DND-41 (cell line): ENCODE data around the gene LETM1.

Source experiments
- ATAC-seq: fragments of 200-7000 bp; cut with Tn5 transposase; 3 replicates; pipeline ENCODE4 v1.9.1; 2021; ENCODE audit warnings: low read depth; ENCODE audit not compliant: insufficient read depth
- DNase-seq: peaks from one replicate; pipeline ENCODE4 v3.0.0-alpha.2; 2020
- H2AFZ ChIP-seq: 2 replicates; pipeline ENCODE4 v1.6.0; 2012; ENCODE audit warnings: low read depth, low read length
- H3K27ac ChIP-seq: 2 replicates; pipeline ENCODE4 v1.5.1; 2012; ENCODE audit warnings: low read length, inconsistent platforms
- H3K27me3 ChIP-seq: fragments of 200-600 bp; sonication (generic); 2 replicates; pipeline ENCODE4 v1.6.0; 2012; ENCODE audit warnings: low read length, mild to moderate bottlenecking, inconsistent platforms; ENCODE audit not compliant: insufficient read depth, poor library complexity
- H3K36me3 ChIP-seq: 2 replicates; pipeline ENCODE4 v1.5.1; 2012; ENCODE audit warnings: low read length, inconsistent platforms; ENCODE audit not compliant: insufficient read depth
- H3K4me1 ChIP-seq: 2 replicates; pipeline ENCODE4 v1.5.1; 2012; ENCODE audit warnings: mild to moderate bottlenecking, low read length; ENCODE audit not compliant: insufficient read depth
- H3K4me2 ChIP-seq: 2 replicates; pipeline ENCODE4 v1.6.0; 2012; ENCODE audit warnings: mild to moderate bottlenecking, moderate library complexity, low read length, inconsistent platforms; ENCODE audit not compliant: insufficient read depth
- H3K4me3 ChIP-seq, 2 experiments: fragments of 200-600 bp in 1 of 2; shearing (Covaris generic) in 1 of 2; 2 replicates each; pipeline ENCODE4 v1.5.1; 2012 to 2016; ENCODE audit warnings: inconsistent platforms in 2 of 2, low read length in 2 of 2, mild to moderate bottlenecking in 2 of 2, low read depth in 1 of 2, moderate library complexity in 1 of 2
- H3K79me2 ChIP-seq: 2 replicates; pipeline ENCODE4 v1.6.0; 2012; ENCODE audit warnings: low read length, inconsistent platforms; ENCODE audit not compliant: insufficient read depth
- H3K9ac ChIP-seq: 2 replicates; pipeline ENCODE4 v1.6.0; 2012; ENCODE audit warnings: low read depth, mild to moderate bottlenecking, inconsistent platforms, low read length, moderate library complexity
- H3K9me3 ChIP-seq: 2 replicates; pipeline ENCODE4 v1.5.1; 2012; ENCODE audit warnings: low read length, moderate library complexity, mild to moderate bottlenecking, inconsistent platforms; ENCODE audit not compliant: insufficient read depth, severe bottlenecking
- H4K20me1 ChIP-seq: 2 replicates; pipeline ENCODE4 v1.6.0; 2012; ENCODE audit warnings: low read length; ENCODE audit not compliant: insufficient read depth
- EZH2 ChIP-seq: IDR thresholded peaks from 3 replicates; pipeline ENCODE4 v1.6.1; 2012; ENCODE audit warnings: borderline replicate concordance, low read depth, mild to moderate bottlenecking, moderate library complexity, low read length, inconsistent platforms; ENCODE audit not compliant: severe bottlenecking
- TF ChIP-seq, protein P1 (sequence below): IDR thresholded peaks from 2 replicates; pipeline ENCODE4 v1.5.1; 2012; ENCODE audit warnings: borderline replicate concordance, low read length, moderate library complexity, mild to moderate bottlenecking; ENCODE audit not compliant: poor library complexity, severe bottlenecking; ENCODE audit errors: extremely low read depth

LETM1 gene

DNA sequence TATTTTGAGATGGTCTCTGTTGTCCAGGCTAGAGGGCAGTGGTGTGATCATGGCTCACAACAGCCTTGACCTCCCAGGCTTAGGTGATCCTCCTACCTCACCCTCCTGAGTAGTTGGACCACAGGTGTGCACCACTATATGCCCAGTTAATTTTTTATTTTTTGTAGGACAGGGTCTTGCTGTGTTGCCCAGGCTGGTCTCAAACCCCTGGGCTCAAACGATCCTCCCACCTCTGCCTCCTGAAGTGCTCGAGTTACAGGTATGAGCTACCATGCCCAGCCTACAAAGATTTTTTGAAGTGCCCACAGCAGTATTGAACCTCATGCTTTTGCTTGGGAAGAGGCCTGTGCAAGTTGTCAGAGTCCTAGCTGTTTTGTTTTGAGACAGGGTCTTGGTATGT lies 46.3 kb upstream of the LETM1 start:
- ATAC-seq (no peak), DNase-seq (no peak)
- Histone ChIP-seq H3K36me3 (peaks cover 88% of the 10 kb centered on the region), H3K4me2 (no peak overlapping the region), H3K79me2 (peaks cover 98% of the 10 kb centered on the region), H3K9me3 (no peaks in the 10 kb centered on the region), H2AFZ (no peak overlapping the region), H3K27ac (no peak overlapping the region), H4K20me1 (peaks cover 93% of the 10 kb centered on the region), H3K4me1 (no peaks in the 10 kb centered on the region), H3K4me3 (no peak overlapping the region), H3K27me3 (no peaks in the 10 kb centered on the region), H3K9ac (no peak overlapping the region)
- no peak for TF ChIP-seq EZH2
- TF ChIP-seq, protein P1, sequence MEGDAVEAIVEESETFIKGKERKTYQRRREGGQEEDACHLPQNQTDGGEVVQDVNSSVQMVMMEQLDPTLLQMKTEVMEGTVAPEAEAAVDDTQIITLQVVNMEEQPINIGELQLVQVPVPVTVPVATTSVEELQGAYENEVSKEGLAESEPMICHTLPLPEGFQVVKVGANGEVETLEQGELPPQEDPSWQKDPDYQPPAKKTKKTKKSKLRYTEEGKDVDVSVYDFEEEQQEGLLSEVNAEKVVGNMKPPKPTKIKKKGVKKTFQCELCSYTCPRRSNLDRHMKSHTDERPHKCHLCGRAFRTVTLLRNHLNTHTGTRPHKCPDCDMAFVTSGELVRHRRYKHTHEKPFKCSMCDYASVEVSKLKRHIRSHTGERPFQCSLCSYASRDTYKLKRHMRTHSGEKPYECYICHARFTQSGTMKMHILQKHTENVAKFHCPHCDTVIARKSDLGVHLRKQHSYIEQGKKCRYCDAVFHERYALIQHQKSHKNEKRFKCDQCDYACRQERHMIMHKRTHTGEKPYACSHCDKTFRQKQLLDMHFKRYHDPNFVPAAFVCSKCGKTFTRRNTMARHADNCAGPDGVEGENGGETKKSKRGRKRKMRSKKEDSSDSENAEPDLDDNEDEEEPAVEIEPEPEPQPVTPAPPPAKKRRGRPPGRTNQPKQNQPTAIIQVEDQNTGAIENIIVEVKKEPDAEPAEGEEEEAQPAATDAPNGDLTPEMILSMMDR: no peak

DNA sequence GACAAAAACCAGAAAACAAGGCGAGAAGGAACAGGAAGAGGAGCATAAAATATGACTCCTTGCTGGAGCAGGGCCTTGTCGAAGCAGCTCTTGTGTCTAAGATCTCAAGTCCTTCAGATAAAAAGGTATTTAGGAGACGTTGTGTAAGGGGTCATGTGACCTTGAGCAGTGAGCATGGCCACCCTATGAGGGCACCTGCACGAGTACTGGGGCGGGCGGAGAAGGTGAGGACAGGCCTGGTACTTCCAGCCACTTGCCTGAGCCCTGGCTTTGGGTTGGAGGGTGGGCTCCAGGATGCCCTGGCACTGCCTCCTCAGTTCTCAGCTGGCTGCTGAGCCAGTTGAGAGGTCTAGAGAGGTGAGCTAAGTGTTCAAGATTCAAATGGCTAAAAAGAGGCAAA lies 45.2 kb upstream of the LETM1 start:
- no peak overlapping the region for H3K4me3 ChIP-seq
- DNase-seq: no peak
- H4K20me1 ChIP-seq: peaks cover 93% of the 10 kb centered on the region
- no peak for ATAC-seq
- peaks cover 88% of the 10 kb centered on the region for H3K36me3 ChIP-seq
- H3K9me3 ChIP-seq: no peaks in the 10 kb centered on the region
- no peak overlapping the region for H3K4me2 ChIP-seq
- H3K9ac ChIP-seq: no peak overlapping the region
- H3K79me2 ChIP-seq: peaks cover 98% of the 10 kb centered on the region
- H3K4me1 ChIP-seq: peaks cover 3% of the 10 kb centered on the region; the same call in 1 of the 2 replicates
- no peak overlapping the region for H2AFZ ChIP-seq
- no peak overlapping the region for H3K27ac ChIP-seq
- H3K27me3 ChIP-seq: no peaks in the 10 kb centered on the region
- TF ChIP-seq EZH2: no peak

DNA sequence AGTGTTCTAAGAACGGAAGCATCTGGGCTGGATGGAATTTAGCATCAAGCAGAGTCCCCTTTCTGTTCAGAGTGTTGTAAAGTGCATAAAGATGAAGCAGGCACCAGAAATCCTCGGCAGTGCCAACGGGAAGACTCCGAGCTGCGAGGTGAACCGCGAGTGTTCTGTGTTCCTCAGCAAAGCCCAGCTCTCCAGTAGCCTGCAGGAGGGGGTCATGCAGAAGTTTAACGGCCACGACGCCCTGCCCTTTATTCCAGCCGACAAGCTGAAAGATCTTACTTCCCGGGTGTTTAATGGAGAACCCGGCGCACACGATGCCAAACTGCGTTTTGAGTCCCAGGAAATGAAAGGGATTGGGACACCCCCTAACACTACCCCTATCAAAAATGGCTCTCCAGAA lies 44.7 kb upstream of the LETM1 start:
- ATAC-seq (no peak), DNase-seq (no peak)
- Histone ChIP-seq H3K9me3 (no peaks in the 10 kb centered on the region), H3K4me2 (no peak overlapping the region), H3K9ac (no peak overlapping the region), H3K79me2 (peaks cover 98% of the 10 kb centered on the region), H3K36me3 (peaks cover 88% of the 10 kb centered on the region), H3K4me3 (no peak overlapping the region), H3K27me3 (no peaks in the 10 kb centered on the region), H3K4me1 (peaks cover 7% of the 10 kb centered on the region; the same call in 1 of the 2 replicates), H2AFZ (no peak overlapping the region), H3K27ac (no peak overlapping the region), H4K20me1 (peaks cover 93% of the 10 kb centered on the region)
- TF ChIP-seq, protein P1: no peak
- no peak for TF ChIP-seq EZH2

DNA sequence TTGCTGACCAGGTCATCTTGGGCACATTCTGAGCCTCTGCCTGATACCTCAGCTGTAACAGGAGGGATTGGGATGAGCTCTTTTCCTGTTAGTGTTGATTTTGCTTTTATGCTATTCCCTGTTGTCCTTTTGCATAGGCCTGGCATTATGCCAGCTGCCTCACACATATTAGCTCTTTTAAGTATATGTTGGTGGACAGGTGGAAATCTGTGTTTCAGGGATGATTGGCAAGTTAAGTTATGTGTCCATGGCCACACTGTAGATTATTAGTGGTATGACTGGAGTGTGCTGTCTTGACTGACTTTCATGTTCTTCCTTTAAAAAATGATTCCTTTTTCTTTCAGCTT lies 44.1 kb upstream of the LETM1 start:
- no peak overlapping the region for H3K4me3 ChIP-seq
- peaks cover 8% of the 10 kb centered on the region; the same call in 1 of the 2 replicates for H3K4me1 ChIP-seq
- peaks cover 88% of the 10 kb centered on the region for H3K36me3 ChIP-seq
- ATAC-seq: no peak
- peaks cover 93% of the 10 kb centered on the region for H4K20me1 ChIP-seq
- no peak for TF ChIP-seq EZH2
- TF ChIP-seq, protein P1: no peak
- H3K27ac ChIP-seq: no peak overlapping the region
- no peaks in the 10 kb centered on the region for H3K9me3 ChIP-seq
- no peak overlapping the region for H3K4me2 ChIP-seq
- peaks cover 98% of the 10 kb centered on the region for H3K79me2 ChIP-seq
- H2AFZ ChIP-seq: no peak overlapping the region
- H3K27me3 ChIP-seq: no peaks in the 10 kb centered on the region
- no peak overlapping the region for H3K9ac ChIP-seq
- DNase-seq: no peak
